T1000 (cell line): Measurements from ENCODE around the gene SRPX2.

ENCODE experiments used
- DNase-seq: peaks from one replicate; lab custom pipeline; 2025; ENCODE audit warnings: mixed read lengths; lab: John Stamatoyannopoulos, UW

SRPX2 gene, protein sequence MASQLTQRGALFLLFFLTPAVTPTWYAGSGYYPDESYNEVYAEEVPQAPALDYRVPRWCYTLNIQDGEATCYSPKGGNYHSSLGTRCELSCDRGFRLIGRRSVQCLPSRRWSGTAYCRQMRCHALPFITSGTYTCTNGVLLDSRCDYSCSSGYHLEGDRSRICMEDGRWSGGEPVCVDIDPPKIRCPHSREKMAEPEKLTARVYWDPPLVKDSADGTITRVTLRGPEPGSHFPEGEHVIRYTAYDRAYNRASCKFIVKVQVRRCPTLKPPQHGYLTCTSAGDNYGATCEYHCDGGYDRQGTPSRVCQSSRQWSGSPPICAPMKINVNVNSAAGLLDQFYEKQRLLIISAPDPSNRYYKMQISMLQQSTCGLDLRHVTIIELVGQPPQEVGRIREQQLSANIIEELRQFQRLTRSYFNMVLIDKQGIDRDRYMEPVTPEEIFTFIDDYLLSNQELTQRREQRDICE

DNA sequence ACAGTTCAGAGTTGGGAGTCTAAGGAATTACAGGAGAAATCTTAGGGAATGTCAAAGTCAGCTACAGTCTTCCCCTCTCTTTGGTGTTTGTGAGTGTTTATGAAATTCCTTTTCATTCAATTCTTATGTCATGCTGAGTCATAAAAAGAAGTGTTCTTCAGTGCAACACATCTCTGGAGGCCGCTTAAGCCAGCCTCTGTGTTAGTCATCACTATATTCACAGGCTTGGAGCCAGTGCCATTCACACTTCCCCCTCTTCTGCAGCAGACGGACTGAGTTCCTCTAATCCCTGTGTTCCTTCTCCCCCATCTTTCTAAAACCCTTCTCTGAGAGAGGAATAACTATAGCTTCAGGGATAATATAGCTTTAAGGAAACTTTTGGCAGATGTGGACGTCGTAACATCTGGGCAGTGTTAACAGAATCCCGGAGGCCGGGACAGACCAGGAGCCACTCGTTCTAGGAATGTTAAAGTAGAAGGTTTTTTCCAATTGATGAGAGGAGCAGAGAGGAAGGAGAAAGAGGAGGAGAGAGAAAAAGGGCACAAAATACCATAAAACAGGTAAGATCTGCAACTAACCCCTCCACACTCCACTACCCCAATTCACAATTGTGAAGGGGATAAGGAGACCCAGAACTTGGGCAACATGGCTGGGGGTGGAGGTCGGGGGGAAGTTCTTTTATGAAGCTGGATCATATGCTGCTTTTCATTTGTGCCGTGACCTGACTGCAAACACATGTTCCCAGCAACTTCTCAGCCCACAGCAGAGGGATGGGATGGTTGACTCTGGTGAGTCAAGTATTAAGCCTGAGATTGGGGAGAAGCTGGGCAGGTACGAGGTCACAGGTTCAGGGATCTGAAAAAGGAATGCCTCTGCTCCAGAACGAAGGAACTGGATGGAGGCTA, at the start of gene SRPX2:
Gene SRPX2, plus strand, starts transcription at position 244 of the 905 bp plus-strand sequence. CDS start 2,124 bp downstream, outside the sequence.
- peak; percentile 2 for DNase-seq

DNA sequence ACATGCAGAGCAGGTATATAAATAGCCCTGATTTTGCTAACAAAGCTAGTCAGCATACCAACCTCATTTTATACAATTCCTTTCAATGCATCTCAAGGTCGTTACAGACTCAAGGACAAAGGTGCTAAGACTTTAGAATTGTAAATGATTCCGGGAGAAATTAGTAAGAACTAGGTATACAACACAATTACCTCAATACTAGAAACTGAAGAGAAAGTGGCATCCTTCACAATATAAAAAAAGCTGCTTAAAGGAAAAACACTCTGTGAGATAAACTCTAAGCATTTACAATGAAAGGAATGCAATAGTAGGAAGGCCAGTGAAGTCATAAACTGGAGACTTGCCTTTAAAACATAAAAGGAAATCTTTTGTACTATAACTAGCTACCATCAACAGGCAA, 47.4 kb upstream of the SRPX2 start:
- DNase-seq: no peak

DNA sequence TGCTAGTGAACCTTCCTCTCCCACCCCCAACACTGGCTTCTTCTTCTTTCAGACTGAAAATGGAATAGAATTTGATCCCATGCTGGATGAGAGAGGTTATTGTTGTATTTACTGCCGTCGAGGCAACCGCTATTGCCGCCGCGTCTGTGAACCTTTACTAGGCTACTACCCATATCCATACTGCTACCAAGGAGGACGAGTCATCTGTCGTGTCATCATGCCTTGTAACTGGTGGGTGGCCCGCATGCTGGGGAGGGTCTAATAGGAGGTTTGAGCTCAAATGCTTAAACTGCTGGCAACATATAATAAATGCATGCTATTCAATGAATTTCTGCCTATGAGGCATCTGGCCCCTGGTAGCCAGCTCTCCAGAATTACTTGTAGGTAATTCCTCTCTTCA, 44.5 kb upstream of the SRPX2 start:
- DNase-seq: no peak

DNA sequence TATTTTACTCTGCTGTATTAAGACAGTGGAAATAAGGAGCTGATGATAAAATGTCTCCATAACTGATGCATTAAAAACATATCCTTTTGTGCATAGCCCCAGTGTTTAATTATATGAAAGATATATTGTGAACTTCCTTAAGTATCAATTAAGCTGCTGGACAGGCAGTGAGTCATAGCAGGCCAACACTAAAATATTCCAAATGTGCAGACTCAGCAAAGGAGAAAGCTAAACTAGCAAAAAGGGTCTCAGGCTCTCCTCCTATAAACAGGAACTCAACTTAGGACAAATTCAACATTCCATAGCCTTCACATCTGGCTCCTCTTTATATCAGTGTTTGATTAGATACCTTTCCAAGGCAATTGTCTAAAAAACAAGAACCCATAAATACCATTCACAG, 43.7 kb upstream of the SRPX2 start:
- DNase-seq: no peak

DNA sequence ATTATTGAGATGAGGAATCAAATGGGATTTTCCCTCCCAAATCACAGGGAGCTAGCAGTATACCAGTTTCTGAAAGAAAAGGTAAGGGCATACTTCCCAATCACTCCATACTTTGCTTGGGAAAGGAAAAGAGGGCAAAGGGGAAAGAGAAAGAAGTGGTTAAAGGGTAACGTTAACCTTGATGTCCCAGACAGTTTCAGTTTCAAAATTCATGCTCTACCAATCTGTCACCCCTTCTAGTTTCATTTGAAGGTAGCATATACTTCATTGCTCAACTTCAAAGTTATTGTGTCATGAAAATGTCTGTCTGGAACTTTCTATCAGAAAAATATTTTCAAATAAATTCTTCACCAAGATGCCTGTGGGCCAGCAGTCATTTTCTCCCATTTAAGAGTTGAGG, 43.2 kb upstream of the SRPX2 start:
- DNase-seq: no peak

DNA sequence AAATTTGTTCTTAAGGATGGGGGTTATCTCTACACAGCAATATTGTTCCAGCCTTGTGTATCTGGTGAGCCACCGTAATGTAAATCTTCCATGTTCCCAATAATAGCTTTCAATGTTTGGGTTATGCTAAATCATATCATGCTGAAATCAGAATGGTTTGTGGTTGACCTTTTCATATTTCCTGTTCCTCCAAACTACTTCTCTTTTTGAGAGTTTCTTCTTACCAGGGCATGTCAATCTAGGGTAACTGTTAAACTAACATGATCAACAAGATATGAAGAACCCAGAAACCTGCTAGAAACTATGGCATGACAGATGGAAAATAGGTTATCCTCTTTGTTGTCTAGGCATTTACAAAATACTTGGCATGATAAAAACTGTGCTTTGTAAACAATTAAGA, 37.2 kb upstream of the SRPX2 start:
- DNase-seq: no peak

DNA sequence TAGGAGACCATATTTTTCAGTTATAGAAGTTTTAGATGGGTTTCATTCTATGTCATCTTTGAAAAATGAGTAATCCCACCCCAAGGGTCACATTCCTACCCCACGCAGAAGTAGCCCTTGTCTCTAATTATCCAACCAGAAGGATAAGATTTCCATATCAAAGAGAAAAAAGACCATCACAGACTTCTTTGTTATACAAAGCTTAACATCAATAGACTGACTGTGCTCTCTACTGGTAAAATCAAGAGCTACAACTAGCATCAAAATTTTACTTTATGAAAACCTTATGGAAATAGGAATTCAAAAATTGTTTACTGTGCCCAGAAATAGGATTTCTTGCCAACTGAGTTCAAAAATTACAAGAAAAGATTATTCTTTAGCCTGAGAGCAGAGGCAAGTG, 34.4 kb upstream of the SRPX2 start:
- DNase-seq: no peak

DNA sequence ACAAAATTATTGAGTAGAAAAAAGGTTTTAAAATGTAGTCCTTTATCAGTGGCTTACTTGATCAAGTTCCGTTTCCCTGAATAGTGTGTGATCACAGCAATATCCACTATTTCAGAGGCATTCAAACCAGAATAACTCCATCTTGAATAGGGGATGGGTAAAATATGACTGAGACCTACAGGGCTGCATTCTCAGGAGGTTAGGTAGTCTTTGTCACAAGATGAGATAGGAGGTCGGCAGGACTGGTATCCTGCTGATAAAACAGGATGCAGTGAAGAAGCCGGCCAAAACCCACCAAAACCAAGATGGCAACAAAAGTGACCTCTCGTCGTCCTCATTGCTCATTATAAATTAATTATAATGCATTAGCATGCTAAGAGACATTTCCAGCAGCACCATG, 32.0 kb upstream of the SRPX2 start:
- DNase-seq: no peak

DNA sequence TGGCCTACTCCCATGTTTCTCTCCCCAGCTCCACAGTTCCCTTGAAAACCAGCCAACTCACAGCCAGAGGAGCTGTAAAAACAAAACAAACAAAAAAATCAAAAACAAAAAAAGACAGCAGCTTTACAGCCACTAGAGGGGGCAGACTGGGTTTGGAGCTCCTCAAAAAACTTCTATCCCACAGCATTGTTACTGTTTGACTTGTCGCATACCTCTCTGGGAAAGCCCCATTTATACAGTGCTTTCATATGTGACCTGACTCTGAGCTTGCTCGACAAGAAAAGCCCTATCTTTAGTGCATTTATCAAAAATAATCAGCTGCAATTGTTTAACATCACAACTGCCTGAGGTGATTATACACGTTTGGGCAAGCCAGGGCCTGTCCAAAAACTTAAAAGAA, 29.0 kb upstream of the SRPX2 start:
- no peak for DNase-seq

DNA sequence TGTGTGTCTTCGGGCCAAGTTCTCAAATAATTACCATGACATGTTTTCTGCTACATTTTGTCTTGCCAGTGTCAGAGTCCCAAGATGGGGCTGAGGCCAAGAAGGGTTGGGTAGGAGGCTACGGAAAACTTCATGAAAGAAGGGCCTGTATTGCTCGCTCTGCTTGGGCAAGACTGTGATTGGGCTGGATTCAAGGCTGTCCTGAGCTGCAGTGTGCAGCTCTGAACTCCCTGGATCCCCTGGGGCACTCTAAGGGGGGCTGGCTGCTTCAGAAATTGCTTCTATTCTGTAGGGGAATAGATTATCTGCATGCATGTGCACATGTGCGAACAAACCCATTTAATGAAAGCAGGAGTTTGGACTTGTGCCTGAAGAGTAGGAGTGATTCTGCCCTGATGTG, 21.0 kb upstream of the SRPX2 start:
- DNase-seq: no peak

DNA sequence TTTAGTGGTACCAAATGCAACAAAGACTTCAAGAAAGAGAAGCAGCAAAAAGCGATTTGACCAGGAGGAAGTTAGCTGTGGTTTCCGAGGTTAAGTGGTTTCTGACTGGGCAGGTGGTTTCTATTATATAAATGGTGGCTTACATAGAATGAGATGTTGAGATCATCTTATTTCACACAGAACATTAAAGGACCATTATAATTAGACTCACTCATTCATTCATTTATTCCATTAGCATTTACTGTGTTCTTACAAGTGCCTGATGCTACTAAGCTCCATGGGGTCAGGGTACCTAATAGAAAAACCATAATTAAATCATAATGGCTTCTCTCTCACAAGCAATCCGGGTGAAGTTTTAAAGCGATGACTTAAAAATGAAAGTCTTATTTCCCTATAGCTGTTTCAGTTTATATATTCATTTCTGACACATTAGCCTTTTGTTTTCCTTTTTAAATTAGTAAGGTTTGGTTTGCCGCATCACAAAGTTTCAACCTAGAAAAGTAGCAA, 18.0 kb upstream of the SRPX2 start:
- no peak for DNase-seq

DNA sequence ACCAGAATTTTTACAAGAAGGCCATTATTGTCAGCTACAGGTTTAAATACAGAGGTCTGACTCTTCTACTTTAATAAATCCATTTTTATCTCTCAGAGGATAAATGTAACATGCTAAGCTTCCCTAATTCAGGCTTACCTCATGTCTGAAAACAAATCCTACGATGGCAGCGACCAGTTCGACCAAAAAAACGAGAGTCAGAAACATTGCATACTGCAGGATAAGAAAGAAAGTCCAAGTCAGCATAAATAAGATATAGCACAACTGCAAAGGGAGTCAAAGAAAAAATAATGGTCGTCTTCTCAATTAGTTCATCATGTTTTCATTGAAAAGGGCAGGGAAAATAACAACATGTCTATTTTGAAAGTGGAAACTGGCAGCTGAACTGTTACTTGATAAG, 9.0 kb upstream of the SRPX2 start:
- no peak for DNase-seq

DNA sequence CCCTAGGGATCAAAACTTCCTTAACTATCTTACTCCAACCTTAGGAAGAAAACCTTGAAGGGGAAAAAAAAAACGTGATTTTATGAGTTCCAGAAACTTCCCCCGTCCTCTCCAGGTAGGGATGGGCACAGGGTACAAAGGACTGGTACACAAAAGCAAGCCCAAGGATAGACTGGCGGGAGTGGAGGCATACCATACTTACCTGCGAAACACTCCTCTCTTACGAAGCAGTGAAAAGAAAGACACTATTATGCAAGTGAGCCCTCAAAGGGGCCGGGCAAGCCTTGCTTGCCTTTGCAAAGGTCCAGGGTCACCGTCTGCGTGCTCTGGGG, 8.0 kb upstream of the SRPX2 start:
- DNase-seq: no peak

DNA sequence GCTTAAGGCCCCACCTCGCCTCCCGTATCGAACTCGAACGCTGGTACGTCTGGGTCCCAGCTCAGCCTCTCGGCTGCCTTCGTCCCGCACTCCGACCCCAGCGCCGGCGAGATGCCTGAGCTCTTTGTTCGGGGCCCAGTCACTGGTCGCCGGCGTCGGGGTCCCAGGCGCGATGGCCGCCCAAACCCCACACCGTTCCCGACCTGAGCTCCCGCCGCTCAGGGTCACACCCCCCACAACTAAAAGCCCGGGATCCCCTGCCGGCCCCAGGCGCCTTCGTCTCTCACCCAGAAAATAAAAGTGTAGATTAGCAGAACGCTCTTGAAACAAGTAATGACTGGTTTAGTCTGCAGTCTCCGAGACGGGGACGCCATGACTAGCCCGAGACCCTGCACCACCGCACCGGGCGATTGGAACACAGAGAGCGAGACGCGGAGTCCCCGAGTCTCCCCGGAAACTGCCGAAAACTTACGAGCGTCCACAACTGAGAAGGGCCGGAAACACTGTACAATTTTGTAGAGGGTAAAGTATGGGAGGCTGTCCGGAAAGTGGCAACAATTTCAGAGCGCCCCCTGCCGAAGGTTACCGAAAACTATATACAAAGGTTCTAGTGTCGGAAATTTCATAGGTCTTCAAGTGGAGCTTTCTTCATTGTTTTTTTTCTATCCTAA, 7.5 kb upstream of the SRPX2 start, which contains the start of gene TSPAN6:
Gene TSPAN6, minus strand, starts transcription at position 486 of the 671 bp plus-strand sequence. Its CDS starts 112 bp downstream, at position 374.
- DNase-seq: peak; percentile 54

DNA sequence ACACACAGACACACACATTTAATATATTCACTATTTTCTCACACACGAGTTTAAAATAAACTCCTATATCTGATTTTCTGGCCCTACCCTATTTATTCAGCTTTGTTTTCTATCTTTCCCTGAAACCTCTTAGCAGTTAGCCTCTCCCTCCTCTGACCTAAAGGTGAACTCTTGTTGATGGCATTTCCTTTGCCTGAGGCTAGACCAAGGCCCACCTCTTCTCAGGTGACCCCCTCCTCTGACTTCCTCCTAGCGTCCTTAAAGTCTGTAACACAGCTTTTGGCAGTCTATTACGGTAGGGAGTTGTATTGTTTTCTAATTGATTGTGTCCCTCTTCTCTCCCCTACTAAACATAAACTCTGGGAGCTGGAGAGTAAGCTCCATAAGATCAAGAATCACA, 1.7 kb upstream of the SRPX2 start:
- DNase-seq: no peak

DNA sequence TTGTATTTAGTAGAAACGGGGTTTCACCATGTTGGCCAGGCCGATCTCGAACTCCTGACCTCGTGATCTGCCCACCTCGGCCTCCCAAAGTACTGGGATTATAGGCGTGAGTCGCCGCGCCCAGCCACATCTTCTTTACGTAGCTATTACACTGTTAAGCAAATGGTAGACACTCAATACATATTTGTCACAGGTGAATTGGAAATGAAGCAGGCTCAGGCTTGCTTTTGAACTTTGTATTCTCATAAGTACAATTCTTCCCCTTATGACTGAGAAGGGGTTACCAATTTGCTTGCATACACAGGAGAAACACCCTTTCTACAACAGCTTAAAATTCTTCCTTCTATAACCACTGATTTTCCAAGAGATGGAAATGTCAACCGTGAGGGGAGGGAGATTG, 787 bp upstream of the SRPX2 start:
- no peak for DNase-seq

DNA sequence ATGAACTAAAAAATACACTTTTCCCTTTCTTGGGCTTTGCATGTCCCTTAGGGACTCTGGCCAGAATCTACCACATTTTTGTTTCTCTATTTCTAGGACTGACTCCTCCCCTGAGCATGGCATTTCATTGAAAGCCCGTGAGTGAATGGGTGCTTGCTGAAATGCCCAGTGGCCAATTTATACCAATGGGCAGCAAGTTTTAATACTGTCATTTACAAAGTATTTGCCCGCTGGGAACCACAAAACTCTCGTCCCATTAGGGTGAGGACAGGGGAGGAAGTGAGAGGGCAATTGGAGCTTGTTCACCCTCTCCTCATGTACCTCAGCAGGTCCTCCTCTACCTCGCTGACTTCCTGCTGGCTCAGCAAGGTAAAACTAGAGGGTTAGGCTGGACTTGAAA, 1.1 kb downstream of the SRPX2 start:
- DNase-seq: no peak

DNA sequence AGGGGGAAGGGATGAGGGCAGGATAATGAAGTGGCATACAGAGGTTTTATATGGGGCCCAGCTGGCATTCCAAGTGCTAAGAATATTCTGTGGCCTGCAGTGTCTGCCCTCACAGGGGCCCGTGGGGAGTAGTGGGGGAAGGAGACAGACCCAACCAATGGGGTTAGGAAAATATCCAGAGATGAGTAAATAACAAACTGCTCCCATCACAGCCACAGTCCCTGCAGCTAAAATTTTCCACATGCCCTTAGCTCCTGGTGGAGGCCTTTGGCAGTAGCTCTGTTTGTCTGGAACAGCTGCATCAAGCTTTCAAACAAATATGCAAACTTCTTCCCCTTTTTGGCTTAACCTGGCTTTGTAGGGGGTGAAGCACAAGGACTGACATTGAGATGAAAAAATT, 3.1 kb downstream of the SRPX2 start:
- DNase-seq: no peak

DNA sequence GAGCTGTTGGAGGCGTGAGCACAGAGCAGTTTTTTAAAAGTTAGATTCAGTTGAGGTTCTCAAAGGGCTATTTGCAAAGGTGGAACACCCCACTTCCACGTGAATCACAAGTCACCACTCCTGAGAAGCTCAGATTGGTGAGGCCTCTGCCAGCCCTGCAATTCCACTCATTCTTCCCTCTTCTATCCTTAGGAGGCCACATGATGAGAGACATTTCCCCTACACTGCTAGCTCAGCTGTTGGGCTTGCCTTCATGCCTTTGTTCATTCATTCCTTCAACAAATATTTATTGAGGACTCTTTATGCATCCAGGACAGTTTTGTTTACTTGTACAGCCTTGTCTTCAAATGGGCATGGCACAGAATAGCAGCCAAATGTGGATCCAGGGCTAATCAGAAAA, 3.7 kb downstream of the SRPX2 start:
- DNase-seq: no peak

DNA sequence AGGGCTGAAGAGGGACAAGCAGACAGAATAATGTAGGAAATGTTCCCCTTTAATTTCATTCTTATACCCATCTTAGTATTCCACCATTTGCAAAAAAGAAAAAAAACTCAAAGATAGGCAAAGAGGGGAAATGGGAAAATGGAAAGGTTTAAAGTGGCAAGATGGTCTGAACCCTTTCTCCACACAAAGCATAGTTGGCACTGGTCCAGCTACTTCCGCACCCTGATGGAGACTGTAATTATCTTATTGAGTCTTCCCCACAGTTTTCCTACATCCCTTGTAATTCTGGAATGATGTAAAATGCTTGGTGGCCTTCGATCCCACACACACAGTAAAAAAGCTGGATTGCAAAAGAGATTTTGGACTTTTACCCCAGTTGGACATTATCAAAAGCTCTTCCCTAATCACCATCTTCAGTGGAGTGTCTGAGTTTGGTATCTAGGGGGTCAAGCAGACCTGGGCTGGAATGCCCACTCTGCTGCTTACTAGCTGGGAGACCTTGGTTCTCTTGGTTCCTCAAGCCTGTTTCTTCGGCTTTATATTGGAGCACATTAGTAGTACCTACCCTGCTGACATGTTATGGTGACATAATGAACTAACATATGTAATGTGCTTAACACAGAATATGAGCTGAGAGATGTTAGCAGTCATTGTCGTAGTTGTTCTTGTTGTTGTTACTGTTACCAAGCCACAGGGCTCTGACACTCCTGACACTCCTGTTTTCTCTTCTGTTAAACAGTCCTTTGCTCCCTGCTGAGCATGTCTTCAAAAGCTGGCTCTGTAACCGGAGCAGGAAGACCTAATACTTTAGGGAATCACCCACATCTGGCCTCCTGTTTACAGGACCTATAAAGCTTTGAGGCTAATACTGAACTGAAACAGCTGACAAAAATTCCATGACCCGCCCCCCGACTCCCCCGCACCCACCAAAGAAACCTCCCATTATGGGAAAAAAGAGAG, 4.7 kb downstream of the SRPX2 start:
- DNase-seq: no peak
